ENCODE measurements around the gene RNF214.

The RNF214 gene

GRCh38 chr11:117332843-117333242, 100.4 kb downstream of the RNF214 start:
- DNase-seq (ENCODE audit: insufficient read length, low spot score) (no peak), FAIRE-seq (no peak)
- no peak for TF ChIP-seq POLR2A (IDR thresholded peaks at IDR 0.05; ENCODE audit: low read depth, low read length)

- DNase-seq (ENCODE audit: insufficient read length, low spot score) (no peak), FAIRE-seq (no peak)
- no peak for TF ChIP-seq POLR2A (IDR thresholded peaks at IDR 0.05; ENCODE audit: low read depth, low read length)
Observed at GRCh38 chr11:117333917-117334316, 101.4 kb downstream of the RNF214 start.

GRCh38 chr11:117334896-117335295, 102.4 kb downstream of the RNF214 start:
- TF ChIP-seq POLR2A (IDR thresholded peaks at IDR 0.05; ENCODE audit: low read depth, low read length): no peak
- FAIRE-seq (no peak), DNase-seq (ENCODE audit: insufficient read length, low spot score) (no peak)

GRCh38 chr11:117335399-117335798, 102.9 kb downstream of the RNF214 start:
- no peak for TF ChIP-seq POLR2A (IDR thresholded peaks at IDR 0.05; ENCODE audit: low read depth, low read length)
- FAIRE-seq (no peak), DNase-seq (ENCODE audit: insufficient read length, low spot score) (no peak)
